ENCODE measurements around the gene CELA2A. TPM values are rescaled to one million over a fixed set of nuclear protein-coding genes. Genes with fewer than 3 reads are reported as not detected.
"Not testable (repeated sequence)": the region's sequence is repeated elsewhere in the genome, so short reads cannot be mapped to it uniquely, and the experiment has no call there.

The CELA2A gene
- polyA plus RNA-seq, 1 donor (not counting 4 experiments of a cell fraction or from before 2014, with no cell fraction given), result not detected

DNA sequence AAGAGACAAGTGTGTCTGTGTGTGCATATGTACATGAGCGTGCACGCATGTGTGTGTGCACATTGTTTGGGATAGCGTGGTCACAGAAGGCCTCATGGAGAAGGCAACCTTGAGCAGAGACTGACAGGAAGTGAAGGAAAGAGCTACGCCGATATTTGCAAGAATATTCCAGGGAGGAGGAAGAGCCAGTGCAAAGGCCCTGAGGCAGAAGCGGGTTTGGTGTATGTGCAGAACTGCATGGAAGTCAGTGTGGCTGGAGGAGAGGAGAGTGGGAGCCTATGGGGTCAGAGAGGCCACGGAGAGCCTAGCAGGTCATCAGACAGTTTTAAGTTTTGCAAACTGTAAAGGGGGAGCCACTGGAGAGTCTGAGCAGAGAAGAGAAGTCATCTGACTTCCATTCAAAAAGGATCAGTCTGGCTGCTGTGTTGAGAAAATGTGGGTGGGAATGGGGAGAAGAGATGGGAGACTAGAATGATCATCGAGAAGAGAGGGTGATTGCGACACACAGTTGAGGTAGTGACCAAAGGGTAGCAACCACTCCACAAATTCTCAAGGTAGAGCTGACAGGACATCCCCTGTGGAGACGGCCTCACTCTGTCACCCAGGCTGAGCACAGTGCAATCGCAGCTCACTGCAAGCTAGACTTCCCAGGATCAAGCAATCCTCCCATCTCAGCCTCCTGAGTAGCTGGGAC is 23.3 kb downstream of the CELA2A start:
- H3K4me1 ChIP-seq (ENCODE audit: control insufficient read depth, extremely low read depth, insufficient read depth, low read length), result peaks cover 2% of the 10 kb centered on the region
- TF ChIP-seq, protein P1, sequence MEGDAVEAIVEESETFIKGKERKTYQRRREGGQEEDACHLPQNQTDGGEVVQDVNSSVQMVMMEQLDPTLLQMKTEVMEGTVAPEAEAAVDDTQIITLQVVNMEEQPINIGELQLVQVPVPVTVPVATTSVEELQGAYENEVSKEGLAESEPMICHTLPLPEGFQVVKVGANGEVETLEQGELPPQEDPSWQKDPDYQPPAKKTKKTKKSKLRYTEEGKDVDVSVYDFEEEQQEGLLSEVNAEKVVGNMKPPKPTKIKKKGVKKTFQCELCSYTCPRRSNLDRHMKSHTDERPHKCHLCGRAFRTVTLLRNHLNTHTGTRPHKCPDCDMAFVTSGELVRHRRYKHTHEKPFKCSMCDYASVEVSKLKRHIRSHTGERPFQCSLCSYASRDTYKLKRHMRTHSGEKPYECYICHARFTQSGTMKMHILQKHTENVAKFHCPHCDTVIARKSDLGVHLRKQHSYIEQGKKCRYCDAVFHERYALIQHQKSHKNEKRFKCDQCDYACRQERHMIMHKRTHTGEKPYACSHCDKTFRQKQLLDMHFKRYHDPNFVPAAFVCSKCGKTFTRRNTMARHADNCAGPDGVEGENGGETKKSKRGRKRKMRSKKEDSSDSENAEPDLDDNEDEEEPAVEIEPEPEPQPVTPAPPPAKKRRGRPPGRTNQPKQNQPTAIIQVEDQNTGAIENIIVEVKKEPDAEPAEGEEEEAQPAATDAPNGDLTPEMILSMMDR (optimal IDR thresholded peaks at IDR 0.05 in 1 of 3, IDR thresholded peaks at IDR 0.05 in 1 of 3, conservative IDR thresholded peaks at IDR 0.05 in 1 of 3; ENCODE audit: extremely low read depth in 1 of 3, insufficient read depth in 2 of 3, low read length in 3 of 3), result no peak
- TF ChIP-seq EZH2 (IDR thresholded peaks at IDR 0.05; ENCODE audit: low read length), result no peak
- H3K4me2 ChIP-seq (ENCODE audit: control insufficient read depth, extremely low read depth, insufficient read depth, low read depth, low read length), result no peak overlapping the region
- dilution Hi-C loops (cut with MboI; ENCODE audit: extremely low pct_ligation_motif_present, low sequenced_read_pairs), result no loop called here
- H3K9me1 ChIP-seq (ENCODE audit: control insufficient read depth, extremely low read depth, insufficient read depth, low read length), result no peaks in the 10 kb centered on the region
- no peak overlapping the region for H3K4me3 ChIP-seq (ENCODE audit: control insufficient read depth in 2 of 3, extremely low read depth in 1 of 3, insufficient read depth in 2 of 3, low read depth in 1 of 3, low read length in 3 of 3)
- H3K27ac ChIP-seq (ENCODE audit: control insufficient read depth, insufficient read depth, low read length), result no peak overlapping the region
- no peaks in the 10 kb centered on the region for H3K36me3 ChIP-seq (ENCODE audit: control insufficient read depth in 2 of 2, extremely low read depth in 1 of 2, insufficient read depth in 2 of 2, low read length in 2 of 2)
- no peak for DNase-seq (ENCODE audit: low read depth, low spot score)
- H3K9me3 ChIP-seq (ENCODE audit: control insufficient read depth, low read depth, low read length), result no peaks in the 10 kb centered on the region
- no peaks in the 10 kb centered on the region for H4K20me1 ChIP-seq (ENCODE audit: control insufficient read depth, extremely low read depth, insufficient read depth, low read length)
- FAIRE-seq, result no peak
- no peak overlapping the region for H2AFZ ChIP-seq (ENCODE audit: control insufficient read depth, low read length)
- H3K79me2 ChIP-seq (ENCODE audit: control insufficient read depth, insufficient read depth, low read length), result no peaks in the 10 kb centered on the region
- no peaks in the 10 kb centered on the region for H3K27me3 ChIP-seq (ENCODE audit: control insufficient read depth, extremely low read depth, insufficient read depth, low read length)
- no peak overlapping the region for H3K9ac ChIP-seq (ENCODE audit: control insufficient read depth, extremely low read depth, insufficient read depth, low read length)

DNA sequence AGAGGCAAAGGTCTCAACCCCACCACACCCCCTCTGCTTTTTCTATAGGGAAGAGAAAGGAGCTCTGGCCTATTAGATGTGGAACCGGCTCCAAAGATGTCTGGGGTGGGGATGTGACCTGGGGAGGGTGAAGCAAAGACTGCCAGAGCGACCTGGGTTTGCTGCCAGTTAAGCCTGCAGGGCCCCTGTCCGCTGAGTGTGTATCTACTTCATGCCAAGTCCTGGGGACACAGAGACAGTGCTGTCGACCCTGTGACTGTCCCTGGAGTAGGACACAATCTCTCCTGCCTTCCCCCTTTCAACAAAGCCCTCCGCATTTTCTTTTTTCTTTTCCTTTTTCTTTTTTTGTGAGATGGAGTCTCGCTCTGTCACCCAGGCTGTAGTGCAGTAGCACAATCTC is 25.9 kb downstream of the CELA2A start:
- FAIRE-seq; H2AFZ ChIP-seq (ENCODE audit: control insufficient read depth, low read length); H3K36me3 ChIP-seq (ENCODE audit: control insufficient read depth in 2 of 2, extremely low read depth in 1 of 2, insufficient read depth in 2 of 2, low read length in 2 of 2); H3K27me3 ChIP-seq (ENCODE audit: control insufficient read depth, extremely low read depth, insufficient read depth, low read length); H3K9me1 ChIP-seq (ENCODE audit: control insufficient read depth, extremely low read depth, insufficient read depth, low read length); DNase-seq (ENCODE audit: low read depth, low spot score); H4K20me1 ChIP-seq (ENCODE audit: control insufficient read depth, extremely low read depth, insufficient read depth, low read length); H3K4me1 ChIP-seq (ENCODE audit: control insufficient read depth, extremely low read depth, insufficient read depth, low read length); dilution Hi-C loops (cut with MboI; ENCODE audit: extremely low pct_ligation_motif_present, low sequenced_read_pairs); H3K27ac ChIP-seq (ENCODE audit: control insufficient read depth, insufficient read depth, low read length); H3K9me3 ChIP-seq (ENCODE audit: control insufficient read depth, low read depth, low read length); H3K4me3 ChIP-seq (ENCODE audit: control insufficient read depth in 2 of 3, extremely low read depth in 1 of 3, insufficient read depth in 2 of 3, low read depth in 1 of 3, low read length in 3 of 3); H3K79me2 ChIP-seq (ENCODE audit: control insufficient read depth, insufficient read depth, low read length); H3K4me2 ChIP-seq (ENCODE audit: control insufficient read depth, extremely low read depth, insufficient read depth, low read depth, low read length); H3K9ac ChIP-seq (ENCODE audit: control insufficient read depth, extremely low read depth, insufficient read depth, low read length): not testable (repeated sequence)

DNA sequence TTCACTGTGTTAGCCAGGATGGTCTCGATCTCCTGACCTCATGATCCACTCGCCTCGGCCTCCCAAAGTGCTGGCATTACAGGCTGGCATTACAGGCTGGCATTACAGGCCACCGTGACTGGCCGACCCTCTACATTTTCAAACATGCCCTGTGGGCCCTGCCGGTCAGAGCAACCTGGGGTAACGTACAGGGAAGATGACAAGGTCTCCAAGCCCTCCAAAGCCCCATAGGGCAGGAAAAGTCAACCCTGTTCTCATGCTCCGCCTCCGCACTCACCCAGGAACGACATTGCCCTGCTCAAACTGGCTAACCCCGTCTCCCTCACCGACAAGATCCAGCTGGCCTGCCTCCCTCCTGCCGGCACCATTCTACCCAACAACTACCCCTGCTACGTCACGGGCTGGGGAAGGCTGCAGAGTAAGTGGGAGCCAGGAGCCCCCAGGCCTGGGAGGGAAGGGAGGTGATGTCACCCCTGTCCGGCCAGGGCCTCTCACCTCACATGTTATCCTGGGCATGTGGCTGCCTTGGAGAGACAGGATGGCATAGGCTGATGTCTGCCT is 26.5 kb downstream of the CELA2A start:
- H3K79me2 ChIP-seq (ENCODE audit: control insufficient read depth, insufficient read depth, low read length); DNase-seq (ENCODE audit: low read depth, low spot score); H3K27me3 ChIP-seq (ENCODE audit: control insufficient read depth, extremely low read depth, insufficient read depth, low read length); H3K36me3 ChIP-seq (ENCODE audit: control insufficient read depth in 2 of 2, extremely low read depth in 1 of 2, insufficient read depth in 2 of 2, low read length in 2 of 2); H3K27ac ChIP-seq (ENCODE audit: control insufficient read depth, insufficient read depth, low read length); H4K20me1 ChIP-seq (ENCODE audit: control insufficient read depth, extremely low read depth, insufficient read depth, low read length); H2AFZ ChIP-seq (ENCODE audit: control insufficient read depth, low read length); H3K4me3 ChIP-seq (ENCODE audit: control insufficient read depth in 2 of 3, extremely low read depth in 1 of 3, insufficient read depth in 2 of 3, low read depth in 1 of 3, low read length in 3 of 3); dilution Hi-C loops (cut with MboI; ENCODE audit: extremely low pct_ligation_motif_present, low sequenced_read_pairs); H3K9me3 ChIP-seq (ENCODE audit: control insufficient read depth, low read depth, low read length); H3K9ac ChIP-seq (ENCODE audit: control insufficient read depth, extremely low read depth, insufficient read depth, low read length); H3K4me2 ChIP-seq (ENCODE audit: control insufficient read depth, extremely low read depth, insufficient read depth, low read depth, low read length); H3K9me1 ChIP-seq (ENCODE audit: control insufficient read depth, extremely low read depth, insufficient read depth, low read length); H3K4me1 ChIP-seq (ENCODE audit: control insufficient read depth, extremely low read depth, insufficient read depth, low read length): not testable (repeated sequence)
- peak; percentile 68 for FAIRE-seq

Data from keratinocyte (primary cell).